Fibroblast of the aortic adventitia (primary cell): ENCODE data around the gene FKBP15. TPM values are rescaled to one million over a fixed set of nuclear protein-coding genes. Genes with fewer than 3 reads are reported as not detected.
"Not testable (repeated sequence)": the region's sequence is repeated elsewhere in the genome, so short reads cannot be mapped to it uniquely, and the experiment has no call there.

ENCODE experiments used
- DNase-seq: peaks from one replicate; pipeline ENCODE4 v3.0.0-alpha.2; 2010; ENCODE audit warnings: low read depth
- H3K4me3 ChIP-seq: 2 replicates; pipeline ENCODE4 v1.5.1; 2011; ENCODE audit warnings: low read depth, mild to moderate bottlenecking, control low read depth, low read length, moderate library complexity
- CTCF ChIP-seq: IDR thresholded peaks from 2 replicates; pipeline ENCODE4 v1.5.1; 2011; ENCODE audit warnings: mild to moderate bottlenecking, low read length, control low read depth, inconsistent platforms; ENCODE audit not compliant: insufficient read depth
- total RNA-seq: library from RNA; depleted of rRNA; stranded (reverse); fragments of >200 nt; gene quantifications from 2 replicates; pipeline ENCODE4 v1.2.3, GENCODE V29; 2012; ENCODE audit warnings: low replicate concordance

The FKBP15 gene
- total RNA-seq, 1 donor, result 27.7 TPM

GRCh38 chr9:113258282-113258681 lies 37.2 kb upstream of the FKBP15 start:
- TF ChIP-seq CTCF, result no peak

GRCh38 chr9:113257863-113258262 lies 36.8 kb upstream of the FKBP15 start:
- no peak for TF ChIP-seq CTCF
- no peak overlapping the region for H3K4me3 ChIP-seq
- no peak for DNase-seq

More at GRCh38 chr9:113258282-113258681, 37.2 kb upstream of the FKBP15 start:
- DNase-seq, result no peak
- H3K4me3 ChIP-seq, result no peak overlapping the region

- TF ChIP-seq CTCF, result no peak
- no peak overlapping the region for H3K4me3 ChIP-seq
- no peak for DNase-seq
These were observed 34.4 kb upstream of the FKBP15 start for GRCh38 chr9:113255438-113255837.

GRCh38 chr9:113254991-113255390 lies 33.9 kb upstream of the FKBP15 start:
- TF ChIP-seq CTCF, result no peak

GRCh38 chr9:113250807-113251206 lies 29.7 kb upstream of the FKBP15 start:
- H3K4me3 ChIP-seq, result no peak overlapping the region
- no peak for DNase-seq
- TF ChIP-seq CTCF, result no peak

More at GRCh38 chr9:113254991-113255390, 33.9 kb upstream of the FKBP15 start:
- no peak for DNase-seq
- H3K4me3 ChIP-seq, result no peak overlapping the region

- DNase-seq, H3K4me3 ChIP-seq: not testable (repeated sequence)
These were observed 28.6 kb upstream of the FKBP15 start for GRCh38 chr9:113249661-113250060.

GRCh38 chr9:113247640-113248039 lies 26.6 kb upstream of the FKBP15 start:
- no peak for TF ChIP-seq CTCF
- DNase-seq, result no peak
- H3K4me3 ChIP-seq, result no peak overlapping the region
